Nephron progenitor cell (in vitro differentiated cells): ENCODE measurements around the gene ETNK1.
A peak's percentile ranks its signal among the peaks of the same experiment; 100 is the strongest.

ENCODE experiments used
- DNase-seq: peaks from one replicate; pipeline ENCODE4 v3.0.0; 2021
- H3K27ac Mint-ChIP-seq: 2 replicates; pipeline ENCODE4 v1.8.0; 2021; ENCODE audit warnings: mild to moderate bottlenecking, moderate library complexity, mixed read lengths
- H3K27me3 Mint-ChIP-seq: 2 replicates; pipeline ENCODE4 v1.8.0; 2021; ENCODE audit warnings: mild to moderate bottlenecking, low read depth, mixed read lengths; ENCODE audit not compliant: poor library complexity
- H3K36me3 Mint-ChIP-seq: 2 replicates; pipeline ENCODE4 v1.8.0; 2021; ENCODE audit warnings: low read depth, mixed read lengths
- H3K4me1 Mint-ChIP-seq: 2 replicates; pipeline ENCODE4 v1.8.0; 2021; ENCODE audit warnings: mixed read lengths
- H3K4me3 Mint-ChIP-seq: 2 replicates; pipeline ENCODE4 v1.8.0; 2021; ENCODE audit warnings: mild to moderate bottlenecking, moderate library complexity, mixed read lengths
- H3K9me3 Mint-ChIP-seq: 2 replicates; pipeline ENCODE4 v1.8.0; 2021; ENCODE audit warnings: mild to moderate bottlenecking, moderate library complexity, mixed read lengths
- CTCF ChIP-seq: fragments of 200-600 bp; sonication (generic); IDR thresholded peaks from 2 replicates; pipeline ENCODE4 v1.5.0; 2021; ENCODE audit warnings: antibody characterized with exemption

The ETNK1 gene

GRCh38 chr12:22626406-22626805 lies 1.4 kb downstream of the ETNK1 start:
- Mint-ChIP-seq H3K27ac (peak overlapping the region; percentile 47), H3K9me3 (no peaks in the 10 kb centered on the region), H3K4me3 (peak overlapping the region; percentile 99), H3K4me1 (peaks cover 50% of the 10 kb centered on the region), H3K27me3 (no peaks in the 10 kb centered on the region), H3K36me3 (peaks cover 16% of the 10 kb centered on the region)
- no peak for DNase-seq
- no peak for TF ChIP-seq CTCF

- Mint-ChIP-seq H3K36me3 (peaks cover 26% of the 10 kb centered on the region), H3K9me3 (no peaks in the 10 kb centered on the region), H3K4me1 (peaks cover 50% of the 10 kb centered on the region), H3K27ac (no peak overlapping the region), H3K27me3 (no peaks in the 10 kb centered on the region), H3K4me3 (peak overlapping the region; percentile 99)
- TF ChIP-seq CTCF: no peak
- DNase-seq: no peak
These were observed 2.4 kb downstream of the ETNK1 start for GRCh38 chr12:22627371-22627770.

GRCh38 chr12:22628228-22628627 lies 3.3 kb downstream of the ETNK1 start:
- Mint-ChIP-seq H3K36me3 (peaks cover 34% of the 10 kb centered on the region), H3K27me3 (no peaks in the 10 kb centered on the region), H3K27ac (peak overlapping the region; percentile 17), H3K4me1 (peaks cover 50% of the 10 kb centered on the region), H3K9me3 (no peaks in the 10 kb centered on the region), H3K4me3 (peak overlapping the region; percentile 99)
- no peak for TF ChIP-seq CTCF
- no peak for DNase-seq

GRCh38 chr12:22631863-22632463 lies 7.0 kb downstream of the ETNK1 start:
- TF ChIP-seq CTCF: peak; percentile 55
- no peak overlapping the region for H3K4me3 Mint-ChIP-seq
- peaks cover 64% of the 10 kb centered on the region for H3K36me3 Mint-ChIP-seq
- no peak overlapping the region for H3K27ac Mint-ChIP-seq
- H3K4me1 Mint-ChIP-seq: peaks cover 41% of the 10 kb centered on the region
- no peaks in the 10 kb centered on the region for H3K9me3 Mint-ChIP-seq
- no peaks in the 10 kb centered on the region for H3K27me3 Mint-ChIP-seq
- DNase-seq: no peak

GRCh38 chr12:22634883-22635282 lies 9.9 kb downstream of the ETNK1 start:
- H3K27me3 Mint-ChIP-seq: no peaks in the 10 kb centered on the region
- H3K9me3 Mint-ChIP-seq: no peaks in the 10 kb centered on the region
- no peak overlapping the region for H3K4me3 Mint-ChIP-seq
- H3K4me1 Mint-ChIP-seq: peaks cover 16% of the 10 kb centered on the region
- no peak for DNase-seq
- H3K36me3 Mint-ChIP-seq: peaks cover 74% of the 10 kb centered on the region
- H3K27ac Mint-ChIP-seq: no peak overlapping the region
- TF ChIP-seq CTCF: no peak

- Mint-ChIP-seq H3K4me1 (peaks cover 12% of the 10 kb centered on the region), H3K4me3 (no peak overlapping the region), H3K9me3 (no peaks in the 10 kb centered on the region), H3K36me3 (peaks cover 66% of the 10 kb centered on the region), H3K27me3 (no peaks in the 10 kb centered on the region), H3K27ac (no peak overlapping the region)
- TF ChIP-seq CTCF: no peak
- DNase-seq: no peak
These were observed 10.8 kb downstream of the ETNK1 start for GRCh38 chr12:22635812-22636211.
